HCT116 (cell line): ENCODE results near the gene LDB2.

Experiments used
- POLR2A ChIP-seq: IDR thresholded peaks from 2 replicates; pipeline ENCODE4 v1.7.0; 2011; ENCODE audit warnings: borderline replicate concordance; ENCODE audit not compliant: insufficient read depth, insufficient read length; ENCODE audit errors: extremely low read depth
- YY1 ChIP-seq: IDR thresholded peaks from 2 replicates; pipeline ENCODE4 v1.6.1; 2011; ENCODE audit warnings: low read length, low read depth, moderate library complexity, mild to moderate bottlenecking; ENCODE audit not compliant: insufficient replicate concordance; ENCODE audit errors: extremely low read depth

DNA sequence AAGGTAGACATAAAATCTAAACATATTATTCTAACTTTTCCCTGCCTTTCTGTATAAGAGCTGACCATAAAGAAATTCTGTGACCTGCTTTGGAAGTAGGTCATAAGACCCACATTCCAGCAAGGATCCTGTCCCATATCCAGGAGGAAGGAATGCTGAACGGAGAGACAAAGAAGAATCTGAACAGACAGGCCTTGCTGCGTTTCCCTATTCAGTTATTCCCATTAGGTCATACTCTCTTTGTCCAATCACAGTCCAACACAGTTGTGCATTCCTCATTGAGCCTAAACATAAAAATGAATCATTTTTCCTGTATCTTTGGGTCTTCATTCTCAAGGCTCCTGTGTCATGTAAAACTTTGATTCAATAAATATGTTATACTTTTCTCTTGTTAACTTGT lies 384.6 kb downstream of the LDB2 start:
- TF ChIP-seq YY1: no peak
- TF ChIP-seq POLR2A: no peak
